Spinal cord (tissue), 10 donors: ENCODE measurements around the gene PTK7. TPM values are rescaled to one million over a fixed set of nuclear protein-coding genes. Genes with fewer than 3 reads are reported as not detected.
A peak's percentile ranks its signal among the peaks of the same experiment; 100 is the strongest.

Experiments
- DNase-seq, 6 donors: peaks; one replicate each; pipeline versions ENCODE4 v3.0.0 to v3.0.0-alpha.2; 2013 to 2015; ENCODE audit warnings: low spot score in 6 of 6, low read depth in 4 of 6
- H3K27ac ChIP-seq: one replicate; pipeline ENCODE4 v1.5.1; 2013; ENCODE audit warnings: low read depth, low read length, control low read depth
- H3K27me3 ChIP-seq: one replicate; pipeline ENCODE4 v1.6.1; 2013; ENCODE audit warnings: low read length; ENCODE audit not compliant: control insufficient read depth, insufficient read depth
- H3K36me3 ChIP-seq: one replicate; pipeline ENCODE4 v1.6.1; 2013; ENCODE audit warnings: low read length; ENCODE audit not compliant: control insufficient read depth, insufficient read depth
- H3K4me1 ChIP-seq: one replicate; pipeline ENCODE4 v1.6.1; 2013; ENCODE audit warnings: low read length; ENCODE audit not compliant: control insufficient read depth, insufficient read depth
- H3K4me3 ChIP-seq: one replicate; pipeline ENCODE4 v1.5.1; 2013; ENCODE audit warnings: low read depth, low read length, control low read depth
- H3K9me3 ChIP-seq: one replicate; pipeline ENCODE4 v1.6.1; 2013; ENCODE audit warnings: low read length; ENCODE audit not compliant: control insufficient read depth, insufficient read depth
- WGBS: methylation state at CpG from one replicate; pipeline ENCODE4 v1.1.5; 2013; ENCODE audit warnings: missing lambda C conversion rate; ENCODE audit not compliant: insufficient coverage; 5-methylcytosine and 5-hydroxymethylcytosine counted together
- polyA plus RNA-seq, 2 donors: library from polyadenylated mRNA; unstranded; fragments of 120-200 nt; gene quantifications; one replicate each; pipeline ENCODE4 v1.2.1, GENCODE V29; 2013; ENCODE audit not compliant: insufficient read length in 2 of 2
- total RNA-seq, 2 donors: library from RNA; depleted of rRNA in 1 of 2; stranded (reverse); fragments of 120-200 nt in 1 of 2; fragments of >200 nt in 1 of 2; gene quantifications; one replicate each; pipeline versions ENCODE4 v1.2.3 to v1.2.4, GENCODE V29; 2013 to 2014
- donor health status: healthy.

PTK7 gene
- total and polyA plus RNA-seq, 4 donors: 43.7 to 126 (median 75.7) TPM

DNA sequence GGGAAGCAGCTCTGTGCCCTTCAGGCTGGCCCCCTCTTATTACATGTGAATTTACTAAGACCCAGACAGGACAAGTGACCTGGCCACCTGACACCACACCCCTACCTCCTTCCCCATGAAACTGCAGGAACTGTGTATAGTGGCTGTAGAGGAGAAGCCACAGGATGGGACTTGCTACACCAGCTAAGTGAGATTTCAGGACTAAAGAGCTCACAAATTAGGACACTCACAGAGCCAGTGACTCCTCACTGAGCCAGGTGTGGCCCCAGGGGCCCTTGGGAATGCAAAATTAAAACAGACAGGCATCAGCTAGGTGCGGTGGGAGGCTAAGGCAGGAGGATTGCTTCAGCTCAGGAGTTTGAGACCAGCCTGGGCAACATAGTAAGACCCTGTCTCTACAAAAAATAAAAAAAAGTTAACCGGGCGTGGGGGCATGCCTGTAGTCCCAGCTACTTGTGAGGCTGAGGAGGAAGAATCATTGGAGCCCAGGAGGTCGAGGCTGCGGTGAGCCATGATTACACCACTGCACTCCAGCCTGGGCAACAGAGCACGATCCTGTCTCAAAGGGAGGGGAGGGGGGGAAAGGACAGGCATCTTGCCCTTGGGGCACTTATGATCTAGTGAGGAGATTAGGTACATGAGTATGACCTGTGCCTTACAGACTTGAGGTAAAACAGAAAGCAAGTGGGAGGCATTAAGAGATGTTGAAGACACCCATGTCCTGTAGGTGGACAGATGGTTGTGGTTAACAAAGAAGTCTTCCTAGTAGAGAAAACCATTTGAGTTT, 71.8 kb downstream of the PTK7 start:
- no peaks in the 10 kb centered on the region for H3K27me3 ChIP-seq
- 89% methylated on average over 5 of the region's 6 CpGs for WGBS
- no peaks in the 10 kb centered on the region for H3K9me3 ChIP-seq
- H3K4me1 ChIP-seq: peaks cover 9% of the 10 kb centered on the region
- peaks cover 50% of the 10 kb centered on the region for H3K36me3 ChIP-seq
- DNase-seq: no peak
- no peak overlapping the region for H3K27ac ChIP-seq
- H3K4me3 ChIP-seq: no peak overlapping the region

DNA sequence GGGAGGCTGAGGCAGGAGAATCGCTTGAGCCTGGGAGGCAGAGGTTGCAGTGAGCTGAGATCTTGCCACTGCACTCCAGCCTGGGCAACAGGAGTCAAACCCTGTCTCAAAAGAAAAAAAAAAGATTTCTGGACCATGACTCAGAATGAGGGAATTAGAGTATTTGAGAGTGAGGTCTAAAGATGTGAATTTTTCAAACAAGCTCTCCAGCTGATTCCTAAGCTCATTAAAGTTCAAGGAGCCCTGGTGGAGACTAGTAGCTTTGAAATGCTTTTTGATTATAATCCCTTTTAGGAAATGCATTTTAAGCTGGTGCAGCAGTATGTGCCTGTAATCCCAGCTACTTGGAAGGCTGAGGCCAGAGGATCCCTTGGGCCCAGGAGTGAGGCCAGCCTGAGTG, 73.2 kb downstream of the PTK7 start:
- WGBS: 100% methylated on average over 1 of the region's 1 CpG

DNA sequence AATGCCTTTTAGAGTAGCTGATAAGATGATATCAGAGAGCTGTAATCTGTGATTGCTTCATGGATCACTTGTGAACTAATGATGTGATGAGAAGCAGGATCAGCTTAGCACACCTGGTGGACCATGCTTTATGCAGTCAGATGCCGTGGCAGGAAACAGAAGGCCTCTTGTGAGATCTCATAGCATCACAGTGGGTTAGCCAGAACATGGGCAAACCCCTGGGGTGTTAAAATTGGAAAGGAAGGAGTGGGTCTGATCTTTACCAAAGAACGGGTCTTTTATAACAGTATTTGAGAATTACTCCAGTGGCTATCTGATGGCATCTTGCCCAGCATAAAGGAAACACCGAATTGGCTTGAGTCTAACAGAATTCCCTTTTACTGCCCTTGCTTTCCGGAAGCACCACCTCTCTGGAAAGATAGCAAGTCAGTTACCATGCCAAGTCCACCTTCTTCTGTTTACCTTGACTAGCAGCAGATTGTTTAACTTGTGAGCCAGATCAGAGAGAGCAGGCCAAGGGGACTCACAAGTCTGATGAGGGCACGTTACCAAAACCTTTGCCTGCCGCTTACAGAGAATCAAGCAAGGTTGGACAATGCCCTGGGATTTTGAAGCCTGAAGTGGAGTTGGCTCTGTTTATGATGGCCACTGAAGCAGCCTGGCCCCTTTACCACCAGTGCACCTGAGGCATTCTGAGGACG, 74.1 kb downstream of the PTK7 start:
- WGBS: 78% methylated on average over 6 of the region's 7 CpGs
- Histone ChIP-seq H3K4me3 (no peak overlapping the region), H3K36me3 (peaks cover 51% of the 10 kb centered on the region), H3K4me1 (no peaks in the 10 kb centered on the region), H3K9me3 (no peaks in the 10 kb centered on the region), H3K27me3 (no peaks in the 10 kb centered on the region), H3K27ac (no peak overlapping the region)
- no peak for DNase-seq

More for the DNA sequence above, 73.2 kb downstream of the PTK7 start:
- DNase-seq: no peak
- Histone ChIP-seq H3K4me3 (no peak overlapping the region), H3K9me3 (no peaks in the 10 kb centered on the region), H3K36me3 (peaks cover 53% of the 10 kb centered on the region), H3K27me3 (no peaks in the 10 kb centered on the region), H3K27ac (no peak overlapping the region), H3K4me1 (no peaks in the 10 kb centered on the region)

DNA sequence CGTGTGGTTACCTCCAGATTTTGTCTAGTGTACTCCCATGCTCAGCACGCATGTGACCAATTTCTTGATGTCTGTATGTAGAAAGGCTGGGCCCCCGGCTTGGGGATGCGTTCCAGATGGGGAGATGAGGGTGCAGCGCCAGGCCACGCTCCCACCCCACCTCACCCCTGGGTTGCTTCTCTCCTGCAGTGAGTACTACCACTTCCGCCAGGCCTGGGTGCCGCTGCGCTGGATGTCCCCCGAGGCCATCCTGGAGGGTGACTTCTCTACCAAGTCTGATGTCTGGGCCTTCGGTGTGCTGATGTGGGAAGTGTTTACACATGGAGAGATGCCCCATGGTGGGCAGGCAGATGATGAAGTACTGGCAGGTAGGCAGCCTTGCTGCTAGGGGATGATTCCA, 83.5 kb downstream of the PTK7 start:
- peaks cover 34% of the 10 kb centered on the region for H3K36me3 ChIP-seq
- no peaks in the 10 kb centered on the region for H3K4me1 ChIP-seq
- 91% methylated on average over 7 of the region's 11 CpGs for WGBS
- no peak for DNase-seq
- no peaks in the 10 kb centered on the region for H3K27me3 ChIP-seq
- H3K4me3 ChIP-seq: no peak overlapping the region
- no peak overlapping the region for H3K27ac ChIP-seq
- H3K9me3 ChIP-seq: no peaks in the 10 kb centered on the region

DNA sequence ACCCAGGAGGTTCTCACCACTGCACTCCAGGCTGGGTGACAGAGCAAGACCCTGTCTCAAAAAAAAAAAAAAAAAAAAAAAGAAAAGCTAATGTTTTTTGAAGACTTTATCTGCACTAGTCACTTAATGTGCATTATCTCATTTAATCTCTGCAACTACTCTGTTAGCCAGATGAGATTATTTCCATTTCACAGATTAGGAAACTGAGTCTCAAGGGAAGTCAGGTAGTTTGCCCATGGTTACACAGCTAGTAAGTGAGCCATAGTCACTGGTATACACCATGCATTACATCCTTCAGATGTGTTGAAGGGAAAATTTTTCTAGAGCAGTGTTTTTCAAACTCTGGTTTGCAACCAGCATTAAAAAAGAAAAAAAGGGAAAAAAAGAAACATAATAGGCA, 87.8 kb downstream of the PTK7 start:
- Histone ChIP-seq H3K4me3 (no peak overlapping the region), H3K27ac (no peak overlapping the region), H3K36me3 (peaks cover 26% of the 10 kb centered on the region), H3K27me3 (no peaks in the 10 kb centered on the region), H3K4me1 (no peaks in the 10 kb centered on the region), H3K9me3 (no peaks in the 10 kb centered on the region)
- no peak for DNase-seq

DNA sequence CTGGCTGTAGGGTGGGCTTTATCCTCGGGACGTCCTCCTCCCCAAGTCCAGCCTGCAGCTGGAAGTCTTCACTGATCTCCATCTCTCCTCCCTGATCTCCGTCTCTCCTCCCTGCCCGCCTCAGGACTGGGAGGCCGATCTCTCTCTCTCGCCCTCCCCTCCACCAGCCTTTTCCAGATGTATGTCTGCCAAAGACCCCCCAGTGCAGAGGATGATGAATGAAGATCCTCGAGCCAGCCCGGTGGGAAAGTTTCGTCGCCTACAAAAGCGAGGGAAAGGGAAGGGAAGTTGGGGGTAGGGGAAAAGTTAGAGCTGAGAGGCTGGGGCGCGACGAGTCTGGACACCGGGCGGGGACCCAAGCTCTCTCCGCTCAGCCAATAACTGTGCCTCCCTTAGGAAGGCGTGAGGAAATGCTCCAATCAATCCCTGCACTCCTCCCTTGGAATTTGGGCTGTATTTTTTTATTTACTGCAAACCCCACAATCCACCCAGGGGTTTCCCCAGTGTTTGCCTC, 94.4 kb downstream of the PTK7 start:
- Histone ChIP-seq H3K4me1 (peaks cover 41% of the 10 kb centered on the region), H3K9me3 (no peaks in the 10 kb centered on the region), H3K27me3 (no peaks in the 10 kb centered on the region), H3K27ac (peak overlapping the region; percentile 99), H3K36me3 (peaks cover 7% of the 10 kb centered on the region), H3K4me3 (peak overlapping the region; percentile 78)
- WGBS: 0% methylated on average over 9 of the region's 18 CpGs
- DNase-seq: peak in 1 of 6 donors; percentile 33

DNA sequence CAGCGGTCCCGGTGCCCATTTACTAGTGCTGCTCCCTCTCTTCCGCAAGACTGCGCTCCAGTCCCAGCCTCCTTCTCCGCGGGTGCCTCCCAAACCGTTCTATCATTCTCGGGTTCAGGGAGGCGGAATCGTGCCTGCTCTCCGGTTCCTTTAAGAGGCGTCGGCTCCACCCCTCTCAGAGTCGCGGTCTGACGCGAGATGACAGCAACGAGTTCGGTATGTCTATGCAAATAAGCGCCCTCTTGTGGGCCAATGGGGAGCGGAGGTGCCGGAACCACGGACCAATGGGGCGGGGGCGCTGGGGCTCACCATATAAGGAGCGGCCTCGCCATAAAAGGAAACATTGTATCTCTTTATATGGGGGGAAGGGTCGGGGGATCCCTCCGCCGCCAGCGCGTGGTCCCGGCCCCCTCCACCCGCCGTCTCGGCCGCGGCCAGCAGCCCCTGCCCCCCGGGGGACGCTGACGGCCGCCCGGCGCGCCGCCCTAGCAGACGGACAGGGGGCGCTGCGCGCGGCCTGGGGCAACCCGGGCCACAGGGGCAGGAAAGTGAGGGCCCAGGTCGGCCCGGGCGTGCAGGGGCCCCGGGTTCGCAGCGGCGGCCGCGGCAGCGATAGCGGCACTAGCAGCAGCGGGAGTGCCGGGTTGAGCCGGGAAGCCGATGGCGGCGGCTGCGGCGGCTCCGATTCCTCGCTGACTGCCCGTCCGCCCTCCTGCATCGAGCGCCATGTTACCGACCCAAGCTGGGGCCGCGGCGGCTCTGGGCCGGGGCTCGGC, 95.0 kb downstream of the PTK7 start, which contains the start of gene SRF:
SRF (plus strand) TSS at position 339 of the 776 bp plus-strand sequence; CDS start at position 727, 388 bp downstream.
- no peaks in the 10 kb centered on the region for H3K27me3 ChIP-seq
- peak within 1 kb of the TSS; percentile 99 for H3K27ac ChIP-seq
- WGBS: 0% methylated on average over 81 of the region's 83 CpGs
- peaks cover 45% of the 10 kb centered on the region for H3K4me1 ChIP-seq
- peak; percentile 98 to 100 (median 99) for DNase-seq
- H3K4me3 ChIP-seq: peak within 1 kb of the TSS; percentile 78
- H3K9me3 ChIP-seq: no peaks in the 10 kb centered on the region
- peaks cover 14% of the 10 kb centered on the region for H3K36me3 ChIP-seq

DNA sequence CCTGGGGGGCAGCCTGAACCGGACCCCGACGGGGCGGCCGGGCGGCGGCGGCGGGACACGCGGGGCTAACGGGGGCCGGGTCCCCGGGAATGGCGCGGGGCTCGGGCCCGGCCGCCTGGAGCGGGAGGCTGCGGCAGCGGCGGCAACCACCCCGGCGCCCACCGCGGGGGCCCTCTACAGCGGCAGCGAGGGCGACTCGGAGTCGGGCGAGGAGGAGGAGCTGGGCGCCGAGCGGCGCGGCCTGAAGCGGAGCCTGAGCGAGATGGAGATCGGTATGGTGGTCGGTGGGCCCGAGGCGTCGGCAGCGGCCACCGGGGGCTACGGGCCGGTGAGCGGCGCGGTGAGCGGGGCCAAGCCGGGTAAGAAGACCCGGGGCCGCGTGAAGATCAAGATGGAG, 95.6 kb downstream of the PTK7 start:
- peak overlapping the region; percentile 67 for H3K27ac ChIP-seq
- H3K4me3 ChIP-seq: peak overlapping the region; percentile 78
- peaks cover 45% of the 10 kb centered on the region for H3K4me1 ChIP-seq
- H3K27me3 ChIP-seq: no peaks in the 10 kb centered on the region
- WGBS: under 1% methylated on average over 57 of the region's 57 CpGs
- H3K9me3 ChIP-seq: no peaks in the 10 kb centered on the region
- no peak for DNase-seq
- peaks cover 20% of the 10 kb centered on the region for H3K36me3 ChIP-seq
